Activated naive CD4-positive, alpha-beta T cell treated with anti-CD3 and anti-CD28 coated beads, Interleukin-2, amount 50 U/mL, for 72 hours (primary cell): ENCODE measurements around the gene INO80E. TPM values are rescaled to one million over a fixed set of nuclear protein-coding genes. Genes with fewer than 3 reads are reported as not detected.
A peak's percentile ranks its signal among the peaks of the same experiment; 100 is the strongest.
"Not testable (repeated sequence)": the region's sequence is repeated elsewhere in the genome, so short reads cannot be mapped to it uniquely, and the experiment has no call there.

Source experiments
- ATAC-seq, 2 donors: fragments of 150-1000 bp; cut with Tn5 transposase; 2 replicates each; pipeline ENCODE4 v1.10.0; 2021; ENCODE audit warnings: mild to moderate bottlenecking in 2 of 2, moderate library complexity in 2 of 2
- DNase-seq, 2 donors: peaks; one replicate each; pipeline ENCODE4 v3.0.0; 2021 to 2022; ENCODE audit warnings: low spot score in 2 of 2
- H3K27ac Mint-ChIP-seq, 2 donors: one replicate each; pipeline ENCODE4 v1.8.0; 2022; ENCODE audit warnings: mild to moderate bottlenecking in 2 of 2, mixed read lengths in 2 of 2
- H3K36me3 Mint-ChIP-seq, 2 donors: one replicate each; pipeline ENCODE4 v1.8.0; 2022; ENCODE audit warnings: mixed read lengths in 2 of 2
- H3K9me3 Mint-ChIP-seq, 2 donors: one replicate each; pipeline ENCODE4 v1.8.0; 2022; ENCODE audit warnings: mixed read lengths in 2 of 2
- total RNA-seq, 2 donors: library from RNA; stranded (reverse); gene quantifications; one replicate each; pipeline ENCODE4 v1.2.3, GENCODE V29; 2022

Gene INO80E
- total RNA-seq, 2 donors from 2014 or later: 85.3 to 90.7 TPM

GRCh38 chr16:30030841-30031413 lies 34.9 kb downstream of the INO80E start, which contains the start of gene TLCD3B:
Gene TLCD3B, minus strand, starts transcription at chr16:30031271. Its CDS starts 744 bp downstream, at chr16:30030527.
- no peak for DNase-seq
- Mint-ChIP-seq H3K9me3 (no peaks in the 10 kb centered on the region), H3K36me3 (no peaks in the 10 kb centered on the region), H3K27ac (no peak within 1 kb of the TSS)
- ATAC-seq: no peak

- ATAC-seq: no peak
- Mint-ChIP-seq H3K9me3 (no peaks in the 10 kb centered on the region), H3K27ac (no peak overlapping the region), H3K36me3 (no peaks in the 10 kb centered on the region)
- no peak for DNase-seq
Measured at GRCh38 chr16:30031477-30031918, 35.5 kb downstream of the INO80E start.

- no peaks in the 10 kb centered on the region for H3K36me3 Mint-ChIP-seq
- ATAC-seq: peak; percentile 63 to 69
- H3K9me3 Mint-ChIP-seq: no peaks in the 10 kb centered on the region
- H3K27ac Mint-ChIP-seq: no peak overlapping the region
- peak in 1 of 2 donors; percentile 71 for DNase-seq
Measured at GRCh38 chr16:30032083-30032819, 36.2 kb downstream of the INO80E start.

GRCh38 chr16:30033270-30033669 lies 37.2 kb downstream of the INO80E start:
- Mint-ChIP-seq H3K9me3 (no peaks in the 10 kb centered on the region), H3K27ac (no peak overlapping the region), H3K36me3 (no peaks in the 10 kb centered on the region)
- DNase-seq: no peak
- peak; percentile 39 to 50 for ATAC-seq

GRCh38 chr16:30040221-30040620 lies 44.2 kb downstream of the INO80E start:
- no peak for ATAC-seq
- Mint-ChIP-seq H3K27ac (no peak overlapping the region), H3K9me3 (no peaks in the 10 kb centered on the region), H3K36me3 (no peaks in the 10 kb centered on the region)
- DNase-seq: no peak

DNA sequence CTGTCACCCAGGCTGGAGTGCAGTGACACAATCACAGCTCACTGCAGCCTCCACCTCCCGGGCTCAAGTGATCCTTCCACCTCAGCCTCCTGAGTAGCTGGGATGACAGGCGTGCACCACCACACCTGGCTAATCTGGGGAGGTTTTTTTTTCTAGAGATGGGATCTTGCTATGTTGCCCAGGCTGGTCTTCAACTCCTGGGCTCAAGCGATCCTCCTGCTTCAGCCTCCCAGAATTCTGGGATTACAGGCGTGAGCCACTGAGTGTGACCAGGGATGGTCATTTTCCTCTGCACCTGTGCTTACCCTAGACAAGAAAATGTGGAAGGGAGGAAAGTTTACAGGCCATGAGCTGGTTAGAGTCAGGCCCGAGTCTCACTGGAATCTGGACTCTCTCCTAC lies 44.6 kb downstream of the INO80E start:
- H3K27ac Mint-ChIP-seq, H3K9me3 Mint-ChIP-seq, ATAC-seq, H3K36me3 Mint-ChIP-seq, DNase-seq: not testable (repeated sequence)

DNA sequence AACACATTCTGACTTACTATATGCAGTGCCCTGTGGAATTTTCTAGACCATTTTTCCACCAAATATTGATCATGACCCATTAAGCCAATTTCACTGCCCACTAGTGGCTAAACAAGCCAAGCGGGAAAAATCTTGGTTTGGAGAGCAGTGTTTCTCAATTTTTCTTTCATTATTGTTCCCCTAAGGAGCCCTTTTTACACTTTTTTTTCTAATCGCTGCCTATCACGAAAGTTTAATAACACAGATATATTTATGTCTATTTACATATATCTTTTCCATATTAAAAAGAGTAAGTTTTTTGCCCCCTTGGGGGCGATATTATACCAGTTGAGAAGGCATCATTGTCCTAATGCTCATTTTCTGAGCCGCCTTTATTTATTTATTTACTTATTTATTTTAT lies 45.8 kb downstream of the INO80E start:
- no peaks in the 10 kb centered on the region for H3K9me3 Mint-ChIP-seq
- DNase-seq (no peak), ATAC-seq (no peak)
- no peaks in the 10 kb centered on the region for H3K36me3 Mint-ChIP-seq
- no peak overlapping the region for H3K27ac Mint-ChIP-seq

DNA sequence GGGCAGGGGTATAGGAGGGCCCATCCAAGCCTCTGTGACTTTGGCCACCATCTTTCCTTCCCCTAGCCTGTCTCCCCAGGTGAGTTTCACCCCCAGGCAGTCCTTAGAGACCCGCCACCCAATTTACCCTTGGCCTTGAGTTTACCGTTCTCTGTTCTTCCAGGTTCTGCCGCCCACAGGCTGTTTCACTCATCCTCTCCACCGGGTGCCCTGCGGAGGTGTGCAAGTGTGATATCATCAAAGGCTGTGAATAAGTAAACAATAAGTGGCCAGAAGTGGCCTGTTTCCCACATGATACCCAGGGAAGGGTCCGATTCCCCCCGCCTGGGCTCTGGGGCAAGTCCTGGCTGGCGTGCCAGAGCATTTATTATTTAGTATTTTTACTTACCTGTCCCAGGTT lies 50.1 kb downstream of the INO80E start:
- H3K36me3 Mint-ChIP-seq: no peaks in the 10 kb centered on the region
- no peak overlapping the region for H3K27ac Mint-ChIP-seq
- DNase-seq (no peak), ATAC-seq (no peak)
- no peaks in the 10 kb centered on the region for H3K9me3 Mint-ChIP-seq

DNA sequence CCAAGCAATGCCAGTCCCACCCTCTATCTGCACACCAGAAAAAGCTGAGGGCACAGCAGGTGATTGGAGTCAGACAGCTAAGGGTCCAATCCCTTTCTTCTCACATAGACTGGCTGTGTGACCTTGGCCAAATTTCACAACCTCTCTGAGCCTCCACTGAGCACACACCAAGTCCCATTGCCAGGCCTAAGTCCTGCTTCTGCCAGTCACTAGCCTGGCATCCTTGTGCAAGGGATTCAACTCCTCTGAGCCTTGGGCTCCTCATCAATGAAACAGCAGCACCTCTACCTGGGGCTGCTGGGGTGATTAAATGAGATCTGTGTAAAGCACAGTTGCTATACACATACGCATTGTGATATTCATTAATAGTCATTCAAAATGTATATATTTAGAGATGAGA lies 50.5 kb downstream of the INO80E start:
- no peak for ATAC-seq
- Mint-ChIP-seq H3K9me3 (no peaks in the 10 kb centered on the region), H3K27ac (no peak overlapping the region), H3K36me3 (peaks cover 0 to 3% of the 10 kb centered on the region in 2 donors)
- DNase-seq: no peak

GRCh38 chr16:30049871-30050270 lies 53.8 kb downstream of the INO80E start:
- Mint-ChIP-seq H3K27ac (no peak overlapping the region), H3K36me3 (peaks cover 0 to 5% of the 10 kb centered on the region in 2 donors), H3K9me3 (no peaks in the 10 kb centered on the region)
- no peak for DNase-seq
- no peak for ATAC-seq

- ATAC-seq (no peak), DNase-seq (no peak)
- Mint-ChIP-seq H3K27ac (peak overlapping the region in 1 of 2 donors; percentile 78), H3K9me3 (no peaks in the 10 kb centered on the region), H3K36me3 (peaks cover 0 to 5% of the 10 kb centered on the region in 2 donors)
Measured at GRCh38 chr16:30051518-30051917, 55.5 kb downstream of the INO80E start.

- peak; percentile 86 to 92 for ATAC-seq
- DNase-seq: peak; percentile 96
- Mint-ChIP-seq H3K9me3 (no peaks in the 10 kb centered on the region), H3K36me3 (peaks cover 0 to 5% of the 10 kb centered on the region in 2 donors), H3K27ac (peak overlapping the region; percentile 78 to 94)
Measured at GRCh38 chr16:30052671-30053372, 56.8 kb downstream of the INO80E start.

- Mint-ChIP-seq H3K9me3 (no peaks in the 10 kb centered on the region), H3K36me3 (peaks cover 0 to 5% of the 10 kb centered on the region in 2 donors), H3K27ac (peak overlapping the region; percentile 56 to 78)
- no peak for DNase-seq
- ATAC-seq: peak; percentile 19 to 38
Measured at GRCh38 chr16:30053376-30054015, 57.5 kb downstream of the INO80E start.

DNA sequence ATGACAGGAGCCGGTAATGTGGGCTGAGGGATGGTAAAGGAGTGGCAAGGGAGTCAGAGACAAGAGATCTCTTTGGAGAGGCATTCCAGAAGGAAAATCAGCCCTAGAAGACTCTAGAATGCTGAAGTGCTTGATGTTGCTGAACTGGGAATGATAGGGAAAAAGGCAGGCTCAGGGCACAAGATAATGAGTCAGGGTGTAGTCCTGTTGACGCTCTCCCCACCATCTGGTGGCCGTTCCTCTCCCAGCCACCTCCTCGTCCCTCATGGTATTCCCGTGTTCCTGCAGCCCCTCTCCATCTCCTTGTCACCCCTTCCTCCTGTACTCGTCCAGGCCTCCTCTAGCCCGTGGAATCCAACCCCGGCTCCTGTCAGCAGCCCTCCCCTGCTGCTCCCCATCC lies 58.4 kb downstream of the INO80E start:
- ATAC-seq (no peak), DNase-seq (no peak)
- H3K9me3 Mint-ChIP-seq: no peaks in the 10 kb centered on the region
- H3K27ac Mint-ChIP-seq: no peak overlapping the region
- peaks cover 0 to 5% of the 10 kb centered on the region in 2 donors for H3K36me3 Mint-ChIP-seq

- DNase-seq (peak; percentile 63 to 76), ATAC-seq (peak; percentile 62 to 81)
- Mint-ChIP-seq H3K9me3 (no peaks in the 10 kb centered on the region), H3K27ac (no peak overlapping the region), H3K36me3 (peaks cover 0 to 5% of the 10 kb centered on the region in 2 donors)
Measured at GRCh38 chr16:30054959-30055553, 59.0 kb downstream of the INO80E start.
